WTC11 (cell line): ENCODE results near the gene GABRR3. TPM values are rescaled to one million over a fixed set of nuclear protein-coding genes. Genes with fewer than 3 reads are reported as not detected.

ENCODE experiments used
- ATAC-seq: fragments of 200-7000 bp; cut with Tn5 transposase; 2 replicates; pipeline ENCODE4 v1.10.0; 2021; ENCODE audit warnings: mild to moderate bottlenecking, moderate library complexity
- CTCF ChIA-PET: fragments of 300-600 bp; sonication (Branson Sonifier 250); formaldehyde crosslinking; loops from one replicate; lab custom pipeline; 2021; ENCODE audit warnings: antibody characterized with exemption; lab: Charles Lee
- POLR2A ChIA-PET: fragments of 350-600 bp; sonication (Branson Sonifier 250); formaldehyde crosslinking; loops from one replicate; lab custom pipeline; 2021; ENCODE audit warnings: antibody characterized with exemption; lab: Charles Lee
- DNase-seq: peaks from one replicate; pipeline ENCODE4 v3.0.0; 2021; ENCODE audit warnings: low spot score
- H3K27ac Mint-ChIP-seq: 2 replicates; pipeline ENCODE4 v1.8.0; 2021; ENCODE audit warnings: mixed read lengths
- H3K27me3 Mint-ChIP-seq: 2 replicates; pipeline ENCODE4 v1.8.0; 2021; ENCODE audit warnings: low read depth, mild to moderate bottlenecking, moderate library complexity, mixed read lengths
- H3K36me3 Mint-ChIP-seq: 2 replicates; pipeline ENCODE4 v1.8.0; 2021; ENCODE audit warnings: mixed read lengths
- H3K4me1 Mint-ChIP-seq: 2 replicates; pipeline ENCODE4 v1.8.0; 2022; ENCODE audit warnings: mixed read lengths
- H3K4me3 Mint-ChIP-seq: 2 replicates; pipeline ENCODE4 v1.8.0; 2021; ENCODE audit warnings: mild to moderate bottlenecking, moderate library complexity, mixed read lengths
- H3K9me3 Mint-ChIP-seq: 2 replicates; pipeline ENCODE4 v1.8.0; 2021; ENCODE audit warnings: mixed read lengths
- CREB1 ChIP-seq: sonication (generic); formaldehyde crosslinking; IDR thresholded peaks from 2 replicates; pipeline ENCODE4 v1.8.0; 2023; ENCODE audit warnings: mild to moderate bottlenecking, missing genetic modification reagents
- CREM ChIP-seq: sonication (generic); formaldehyde crosslinking; IDR thresholded peaks from 2 replicates; pipeline ENCODE4 v1.8.1; 2022; ENCODE audit warnings: mild to moderate bottlenecking, missing genetic modification reagents, moderate library complexity
- CTCF ChIP-seq: fragments of 200-600 bp; IDR thresholded peaks from 2 replicates; pipeline ENCODE4 v1.8.0; 2022; ENCODE audit warnings: antibody characterized with exemption
- E2F5 ChIP-seq: sonication (generic); formaldehyde crosslinking; IDR thresholded peaks from 2 replicates; pipeline ENCODE4 v1.8.1; 2022; ENCODE audit warnings: mild to moderate bottlenecking, moderate library complexity, missing genetic modification reagents
- FOXK1 ChIP-seq: sonication (generic); formaldehyde crosslinking; IDR thresholded peaks from 2 replicates; pipeline ENCODE4 v1.8.0; 2022; ENCODE audit warnings: mild to moderate bottlenecking, moderate library complexity, missing genetic modification reagents
- HMGA2 ChIP-seq: fragments of 250-450 bp; sonication (Bioruptor Pico); IDR thresholded peaks from 2 replicates; pipeline ENCODE4 v1.4.0; 2021; ENCODE audit warnings: mild to moderate bottlenecking, moderate library complexity
- HMGXB4 ChIP-seq: sonication (generic); formaldehyde crosslinking; IDR thresholded peaks from 2 replicates; pipeline ENCODE4 v1.8.1; 2023; ENCODE audit warnings: mild to moderate bottlenecking, moderate library complexity, missing genetic modification reagents
- JUN ChIP-seq: sonication (generic); formaldehyde crosslinking; IDR thresholded peaks from 2 replicates; pipeline ENCODE4 v1.8.0; 2023; ENCODE audit warnings: mild to moderate bottlenecking, missing genetic modification reagents
- NFYB ChIP-seq: sonication (generic); formaldehyde crosslinking; conservative IDR thresholded peaks from 2 replicates; pipeline ENCODE4 v1.8.0; 2022; ENCODE audit warnings: low read depth, missing genetic modification reagents
- NR2C2 ChIP-seq: sonication (generic); formaldehyde crosslinking; IDR thresholded peaks from 2 replicates; pipeline ENCODE4 v1.8.0; 2022; ENCODE audit warnings: mild to moderate bottlenecking, missing genetic modification reagents
- TCF7 ChIP-seq: sonication (generic); formaldehyde crosslinking; IDR thresholded peaks from 2 replicates; pipeline ENCODE4 v1.8.0; 2022; ENCODE audit warnings: mild to moderate bottlenecking, low read depth, missing genetic modification reagents, moderate library complexity
- USF2 ChIP-seq: sonication (generic); formaldehyde crosslinking; IDR thresholded peaks from 2 replicates; pipeline ENCODE4 v1.8.1; 2023; ENCODE audit warnings: mild to moderate bottlenecking, missing genetic modification reagents, moderate library complexity
- ZNF232 ChIP-seq: sonication (generic); formaldehyde crosslinking; IDR thresholded peaks from 2 replicates; pipeline ENCODE4 v1.8.0; 2022; ENCODE audit warnings: mild to moderate bottlenecking, missing genetic modification reagents
- ZNF281 ChIP-seq: sonication (generic); formaldehyde crosslinking; IDR thresholded peaks from 2 replicates; pipeline ENCODE4 v1.8.0; 2023; ENCODE audit warnings: mild to moderate bottlenecking, missing genetic modification reagents
- ZNF416 ChIP-seq: fragments of 250-450 bp; sonication (Bioruptor Pico); IDR thresholded peaks from 2 replicates; pipeline ENCODE4 v1.9.0; 2021; ENCODE audit warnings: mild to moderate bottlenecking, inconsistent platforms
- total RNA-seq: library from RNA; stranded (reverse); gene quantifications from 3 replicates; pipeline ENCODE4 v1.2.3, GENCODE V29; 2021
- TF ChIP-seq, protein P1 (sequence below): fragments of 250-450 bp; sonication (Bioruptor Pico); IDR thresholded peaks from 2 replicates; pipeline ENCODE4 v1.9.0; 2021; ENCODE audit warnings: moderate library complexity, mild to moderate bottlenecking, inconsistent platforms, borderline replicate concordance
- TF ChIP-seq, protein P2 (sequence below): fragments of 250-450 bp; sonication (Bioruptor Pico); IDR thresholded peaks from 2 replicates; pipeline ENCODE4 v2.1.2; 2022; ENCODE audit warnings: mild to moderate bottlenecking, moderate library complexity
- TF ChIP-seq, protein P3 (sequence below): fragments of 250-450 bp; sonication (Bioruptor Pico); IDR thresholded peaks from 2 replicates; pipeline ENCODE4 v1.9.0; 2021; ENCODE audit warnings: mild to moderate bottlenecking
- TF ChIP-seq, protein P4 (sequence below): sonication (generic); formaldehyde crosslinking; conservative IDR thresholded peaks from 2 replicates; pipeline ENCODE4 v1.8.1; 2022; ENCODE audit warnings: mild to moderate bottlenecking, missing genetic modification reagents

GABRR3 gene
- total RNA-seq, 1 experiment from 2014 or later: not detected

- ChIA-PET POLR2A (no interaction called here), CTCF (no interaction called here)
- no peak for DNase-seq
- ATAC-seq: no peak
- no peaks in the 10 kb centered on the region for H3K27me3 Mint-ChIP-seq
- H3K4me3 Mint-ChIP-seq: no peak overlapping the region
- peaks cover 10% of the 10 kb centered on the region; the same call in 1 of the 2 replicates for H3K36me3 Mint-ChIP-seq
- H3K27ac Mint-ChIP-seq: no peak overlapping the region
- H3K4me1 Mint-ChIP-seq: peaks cover 12% of the 10 kb centered on the region
- H3K9me3 Mint-ChIP-seq: no peaks in the 10 kb centered on the region
- TF ChIP-seq HMGA2 (CRISPR knock-in tag): no peak
- no peak for TF ChIP-seq NFYB
- no peak for TF ChIP-seq CREM (CRISPR knock-in tag)
- no peak for TF ChIP-seq USF2 (CRISPR knock-in tag)
- TF ChIP-seq, protein P1, sequence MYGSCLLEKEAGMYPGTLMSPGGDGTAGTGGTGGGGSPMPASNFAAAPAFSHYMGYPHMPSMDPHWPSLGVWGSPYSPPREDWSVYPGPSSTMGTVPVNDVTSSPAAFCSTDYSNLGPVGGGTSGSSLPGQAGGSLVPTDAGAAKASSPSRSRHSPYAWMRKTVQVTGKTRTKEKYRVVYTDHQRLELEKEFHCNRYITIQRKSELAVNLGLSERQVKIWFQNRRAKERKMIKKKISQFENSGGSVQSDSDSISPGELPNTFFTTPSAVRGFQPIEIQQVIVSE (CRISPR knock-in tag): no peak
- TF ChIP-seq ZNF281 (CRISPR knock-in tag): no peak
- no peak for TF ChIP-seq HMGXB4 (CRISPR knock-in tag)
- no peak for TF ChIP-seq ZNF232
- TF ChIP-seq ZNF416 (CRISPR knock-in tag): no peak
- TF ChIP-seq CTCF: no peak
- TF ChIP-seq NR2C2 (CRISPR knock-in tag): no peak
- TF ChIP-seq CREB1 (CRISPR knock-in tag): no peak
- no peak for TF ChIP-seq TCF7 (CRISPR knock-in tag)
- TF ChIP-seq, protein P2, sequence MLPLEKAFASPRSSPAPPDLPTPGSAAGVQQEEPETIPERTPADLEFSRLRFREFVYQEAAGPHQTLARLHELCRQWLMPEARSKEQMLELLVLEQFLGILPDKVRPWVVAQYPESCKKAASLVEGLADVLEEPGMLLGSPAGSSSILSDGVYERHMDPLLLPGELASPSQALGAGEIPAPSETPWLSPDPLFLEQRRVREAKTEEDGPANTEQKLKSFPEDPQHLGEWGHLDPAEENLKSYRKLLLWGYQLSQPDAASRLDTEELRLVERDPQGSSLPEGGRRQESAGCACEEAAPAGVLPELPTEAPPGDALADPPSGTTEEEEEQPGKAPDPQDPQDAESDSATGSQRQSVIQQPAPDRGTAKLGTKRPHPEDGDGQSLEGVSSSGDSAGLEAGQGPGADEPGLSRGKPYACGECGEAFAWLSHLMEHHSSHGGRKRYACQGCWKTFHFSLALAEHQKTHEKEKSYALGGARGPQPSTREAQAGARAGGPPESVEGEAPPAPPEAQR (CRISPR knock-in tag): no peak
- TF ChIP-seq, protein P3, sequence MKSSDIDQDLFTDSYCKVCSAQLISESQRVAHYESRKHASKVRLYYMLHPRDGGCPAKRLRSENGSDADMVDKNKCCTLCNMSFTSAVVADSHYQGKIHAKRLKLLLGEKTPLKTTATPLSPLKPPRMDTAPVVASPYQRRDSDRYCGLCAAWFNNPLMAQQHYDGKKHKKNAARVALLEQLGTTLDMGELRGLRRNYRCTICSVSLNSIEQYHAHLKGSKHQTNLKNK (CRISPR knock-in tag): no peak
- TF ChIP-seq JUN: no peak
- TF ChIP-seq E2F5 (CRISPR knock-in tag): no peak
- no peak for TF ChIP-seq FOXK1 (CRISPR knock-in tag)
- TF ChIP-seq, protein P4, sequence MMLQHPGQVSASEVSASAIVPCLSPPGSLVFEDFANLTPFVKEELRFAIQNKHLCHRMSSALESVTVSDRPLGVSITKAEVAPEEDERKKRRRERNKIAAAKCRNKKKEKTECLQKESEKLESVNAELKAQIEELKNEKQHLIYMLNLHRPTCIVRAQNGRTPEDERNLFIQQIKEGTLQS (CRISPR knock-in tag): no peak
Measured at GRCh38 chr3:97948351-97949109, 86.6 kb downstream of the GABRR3 start.
